Measurements from ENCODE around the gene PDK3.
A peak's percentile ranks its signal among the peaks of the same experiment; 100 is the strongest.

Gene PDK3

GRCh38 chrX:24483596-24483995, 18.5 kb downstream of the PDK3 start:
- no peak for FAIRE-seq

- no peak for FAIRE-seq
These were observed 20.2 kb downstream of the PDK3 start for GRCh38 chrX:24485323-24485722.

DNA sequence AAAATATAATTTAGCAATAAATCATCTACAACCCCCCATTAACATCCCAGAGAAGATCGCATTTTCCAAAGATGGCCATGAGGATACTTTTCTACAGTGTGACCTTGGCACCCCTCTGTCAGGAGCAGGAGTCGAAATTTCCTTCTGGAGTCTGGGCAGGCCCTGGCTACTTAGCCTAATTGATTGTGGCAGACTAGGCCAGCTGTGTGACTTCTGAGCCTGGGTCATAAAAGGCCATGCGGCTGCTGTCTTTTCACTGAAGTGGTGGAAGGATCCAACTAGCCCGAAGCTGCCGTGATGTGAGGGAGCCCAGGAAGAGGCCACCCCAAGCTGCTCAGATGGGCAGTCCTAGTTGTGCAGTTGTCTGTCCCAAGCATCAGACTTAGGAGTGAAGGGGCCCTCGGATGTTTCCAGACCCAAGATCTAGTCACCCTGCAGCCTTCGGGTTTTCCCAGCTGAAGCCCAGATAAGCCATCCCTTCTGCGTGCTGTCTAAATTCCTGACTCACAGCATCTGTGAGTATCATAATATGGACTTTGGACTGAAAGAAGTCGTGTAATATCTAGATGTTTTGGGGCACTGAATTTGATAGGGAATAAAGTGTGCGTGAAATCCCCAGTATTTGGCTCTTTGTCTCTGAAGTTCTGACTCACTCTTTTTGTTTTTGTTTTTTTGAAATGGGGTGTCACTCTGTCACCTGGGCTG, 21.0 kb downstream of the PDK3 start:
- FAIRE-seq: no peak

GRCh38 chrX:24487571-24487970, 22.5 kb downstream of the PDK3 start:
- no peak for FAIRE-seq

- FAIRE-seq: no peak
These were observed 26.7 kb downstream of the PDK3 start for GRCh38 chrX:24491741-24492140.

GRCh38 chrX:24493740-24494581, 28.9 kb downstream of the PDK3 start:
- FAIRE-seq: no peak

DNA sequence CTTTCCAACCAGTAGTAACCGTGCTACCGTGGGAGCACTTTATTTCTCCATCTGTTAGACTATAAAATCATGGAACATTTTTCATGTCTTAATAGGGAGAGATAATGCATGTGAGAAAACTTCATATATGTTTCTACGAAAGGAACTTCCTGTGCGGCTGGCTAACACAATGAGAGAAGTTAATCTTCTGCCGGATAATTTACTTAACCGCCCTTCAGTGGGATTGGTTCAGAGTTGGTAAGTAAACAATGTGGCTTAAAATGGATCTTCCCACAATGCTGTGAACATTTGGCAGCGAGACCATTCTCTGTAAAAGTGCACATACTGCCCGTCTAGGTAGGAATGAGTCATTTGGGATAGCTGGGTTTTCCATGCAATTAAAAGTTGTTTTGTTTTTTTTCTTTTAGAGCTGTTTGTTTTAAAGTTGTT, 29.6 kb downstream of the PDK3 start:
- FAIRE-seq: no peak

DNA sequence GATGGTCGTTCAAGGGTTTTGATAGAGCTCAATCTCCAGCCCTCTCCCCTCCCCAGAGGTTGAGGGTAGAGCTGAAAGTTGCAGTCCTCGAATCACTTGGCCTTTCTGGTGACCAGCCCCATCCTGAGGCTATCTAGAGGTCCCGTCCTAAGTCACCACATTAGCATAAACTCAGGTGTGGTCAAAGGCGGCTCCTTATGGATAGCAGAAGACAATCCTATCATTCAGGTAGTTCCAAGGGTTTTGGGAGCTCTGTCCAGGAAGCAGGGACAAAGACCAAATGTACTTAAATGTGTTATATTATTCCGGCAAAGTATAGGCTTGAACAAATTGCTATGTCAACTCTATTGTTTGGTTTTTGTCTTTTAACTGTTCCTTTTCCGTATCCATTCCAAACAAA, 30.6 kb downstream of the PDK3 start:
- no peak for FAIRE-seq

- FAIRE-seq: no peak
These were observed 33.1 kb downstream of the PDK3 start for GRCh38 chrX:24498181-24498580.

DNA sequence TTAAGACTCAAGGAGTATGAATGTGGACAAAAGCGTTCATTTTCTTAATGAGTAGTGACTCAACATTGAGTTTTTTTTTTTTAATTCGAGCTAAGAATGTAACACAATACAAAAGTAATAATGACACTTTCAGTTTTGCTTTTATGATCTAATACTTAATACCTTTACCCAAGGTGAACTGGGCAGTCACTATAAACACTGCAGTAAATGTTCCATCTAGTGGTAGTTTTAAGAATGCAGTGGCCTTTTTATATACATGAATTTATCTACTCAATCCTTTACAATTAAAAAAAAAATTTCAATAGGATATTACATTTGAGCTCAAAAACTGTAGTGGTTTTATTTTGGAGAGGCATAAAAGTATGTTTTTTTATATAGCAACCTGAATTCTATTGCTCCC, 33.9 kb downstream of the PDK3 start:
- FAIRE-seq: peak; percentile 94

GRCh38 chrX:24506082-24506481, 41.0 kb downstream of the PDK3 start:
- no peak for FAIRE-seq

GRCh38 chrX:24508375-24508774, 43.3 kb downstream of the PDK3 start:
- no peak for FAIRE-seq

- no peak for FAIRE-seq
These were observed 48.3 kb downstream of the PDK3 start for GRCh38 chrX:24513416-24513815.

- peak; percentile 87 for FAIRE-seq
These were observed 50.4 kb downstream of the PDK3 start for GRCh38 chrX:24515447-24515846.

DNA sequence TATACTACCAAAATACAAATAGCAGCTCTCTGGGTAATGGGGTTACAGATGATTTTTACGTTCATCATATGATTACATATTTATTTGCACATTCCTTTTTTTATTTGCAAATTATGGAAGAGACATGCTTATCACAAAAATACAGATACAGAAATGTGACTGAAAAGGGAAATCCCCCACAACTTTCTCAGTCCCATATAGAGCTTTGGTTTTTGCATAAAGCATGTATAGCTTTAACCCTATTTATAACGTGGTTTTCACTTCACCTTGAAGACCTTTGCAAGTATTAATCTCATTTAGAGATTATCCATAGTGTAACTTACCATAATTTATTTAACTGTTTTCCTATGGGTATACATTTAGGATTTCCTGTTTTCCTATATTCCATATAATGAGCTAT, 55.4 kb downstream of the PDK3 start:
- no peak for FAIRE-seq

- no peak for FAIRE-seq
These were observed 60.4 kb downstream of the PDK3 start for GRCh38 chrX:24525455-24525854.

DNA sequence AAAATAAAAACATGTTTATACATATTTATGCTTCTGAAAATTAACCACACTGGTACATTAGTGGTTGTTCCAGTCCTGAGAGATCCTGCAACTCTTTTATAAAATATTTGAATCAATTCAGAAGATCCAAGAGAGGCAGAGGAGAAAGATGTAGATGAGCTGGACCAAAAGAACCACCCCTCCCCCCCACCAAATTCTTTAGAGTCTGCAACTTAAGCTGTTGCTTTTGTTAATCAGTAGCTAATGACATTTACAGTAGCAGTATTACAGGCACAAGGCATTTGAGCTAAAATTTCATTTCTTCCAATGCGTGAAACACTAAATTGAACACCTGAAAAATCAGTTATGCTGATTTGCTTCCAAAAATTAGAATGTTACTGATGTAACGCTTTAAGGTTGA, 61.5 kb downstream of the PDK3 start:
- no peak for FAIRE-seq

- no peak for FAIRE-seq
These were observed 63.5 kb downstream of the PDK3 start for GRCh38 chrX:24528605-24529004.

- FAIRE-seq: no peak
These were observed 71.5 kb downstream of the PDK3 start for GRCh38 chrX:24536551-24536950.

GRCh38 chrX:24542756-24543155, 77.7 kb downstream of the PDK3 start:
- FAIRE-seq: no peak

- FAIRE-seq: no peak
These were observed 82.9 kb downstream of the PDK3 start for GRCh38 chrX:24547961-24548360.

- no peak for FAIRE-seq
These were observed 85.1 kb downstream of the PDK3 start for GRCh38 chrX:24550166-24550565.

- no peak for FAIRE-seq
These were observed 87.9 kb downstream of the PDK3 start for GRCh38 chrX:24553011-24553410.

DNA sequence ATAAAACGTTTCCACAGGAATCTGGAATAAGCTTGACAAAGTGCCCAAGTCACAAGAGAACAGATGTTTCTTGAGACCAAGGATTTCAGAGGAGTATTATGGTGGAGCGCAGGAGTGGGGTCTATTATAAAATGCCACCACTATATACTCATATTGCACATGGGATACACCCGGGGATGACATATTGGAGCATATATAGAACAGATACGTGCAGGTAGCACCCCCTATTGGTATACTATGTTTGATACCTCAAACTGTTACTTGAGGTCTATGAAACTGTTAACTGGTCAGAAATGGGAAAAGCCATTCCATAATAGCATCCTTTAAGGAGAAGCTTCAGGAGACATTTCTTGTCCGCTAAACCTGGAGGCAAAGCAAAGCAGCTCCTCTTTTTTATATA, 96.0 kb downstream of the PDK3 start:
- peak; percentile 82 for FAIRE-seq

Measured in G401.6 (cell line).